Measurements from ENCODE around the gene PARD3B.

The PARD3B gene

DNA sequence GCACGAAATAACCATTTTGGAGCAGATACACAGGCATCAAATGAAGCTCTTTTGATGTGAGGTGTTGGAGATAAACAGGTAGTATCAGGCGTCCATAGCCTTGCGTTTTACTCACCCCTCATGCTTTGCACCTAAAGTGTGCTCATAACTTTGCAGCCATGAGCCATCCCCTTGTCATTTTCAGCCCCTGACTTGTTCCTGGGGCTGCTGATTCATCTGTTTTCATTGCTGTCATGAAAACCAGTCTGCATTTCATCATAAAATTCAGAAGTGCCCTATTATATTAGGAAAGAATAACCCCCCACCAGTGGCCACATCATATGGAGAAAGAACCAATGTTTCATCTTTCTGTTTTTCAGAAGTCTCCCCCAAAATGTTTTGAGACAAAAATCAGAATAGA lies 807.3 kb downstream of the PARD3B start:
- DNase-seq (ENCODE audit: low spot score) = no peak

DNA sequence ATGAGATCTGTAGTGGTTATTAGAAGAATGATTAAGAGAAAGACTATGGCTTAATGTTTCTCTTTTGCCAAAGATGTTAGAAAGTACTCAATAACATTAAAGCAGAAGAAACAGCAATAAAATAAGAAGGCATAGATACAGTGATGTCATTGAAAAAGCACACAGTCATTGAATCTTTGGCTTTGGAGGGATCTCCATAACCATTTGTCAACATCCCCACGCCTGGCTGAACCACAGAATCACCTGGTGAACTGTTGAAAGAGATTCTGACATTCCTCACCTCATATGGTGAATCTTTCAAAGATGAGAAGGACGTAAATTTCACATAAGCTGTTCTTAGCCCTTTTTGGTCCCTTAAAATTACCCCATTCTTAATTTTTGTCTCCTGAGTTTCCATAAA lies 812.5 kb downstream of the PARD3B start:
- no peak for DNase-seq (ENCODE audit: low spot score)

DNA sequence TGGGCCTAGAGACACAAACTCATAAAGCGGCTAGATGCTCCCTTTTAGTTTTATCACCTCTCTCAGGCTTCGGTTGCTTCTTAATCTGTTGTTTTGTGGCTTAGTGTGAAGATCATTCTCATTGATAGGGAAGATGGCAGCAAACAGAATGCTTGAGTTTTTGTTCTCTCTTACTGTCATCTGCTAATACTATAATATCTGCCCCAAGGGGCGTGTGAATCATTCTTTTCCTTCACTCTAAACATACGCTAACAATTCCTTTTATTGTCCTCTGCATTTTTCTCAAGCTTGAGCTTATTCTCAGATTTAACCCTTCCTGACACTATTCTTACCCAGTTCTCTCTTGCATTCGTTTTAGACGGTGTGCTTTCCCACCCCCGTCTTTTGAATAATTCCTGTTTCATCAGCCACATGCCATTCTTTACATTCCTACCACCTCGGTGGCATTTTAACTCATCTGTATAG lies 813.1 kb downstream of the PARD3B start:
- DNase-seq (ENCODE audit: low spot score) = no peak

DNA sequence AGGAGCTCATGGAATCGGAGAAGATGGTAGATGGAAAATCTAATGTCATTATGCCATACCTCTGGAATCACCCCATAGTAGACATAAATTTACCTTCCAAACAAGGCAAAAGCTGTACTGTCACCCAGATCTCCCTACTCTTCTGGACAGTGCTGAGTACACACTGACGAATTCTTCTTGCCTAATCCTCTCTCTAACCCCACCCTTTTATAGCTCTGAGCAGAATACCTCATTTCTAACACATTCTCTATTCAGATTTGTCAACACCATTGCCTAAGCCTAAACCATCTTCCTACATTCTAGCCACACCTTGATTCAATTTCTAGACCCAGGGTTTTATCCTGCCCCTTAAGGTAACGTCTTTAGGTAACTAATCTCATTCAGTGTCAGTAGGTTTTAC lies 816.0 kb downstream of the PARD3B start:
- no peak for DNase-seq (ENCODE audit: low spot score)

DNA sequence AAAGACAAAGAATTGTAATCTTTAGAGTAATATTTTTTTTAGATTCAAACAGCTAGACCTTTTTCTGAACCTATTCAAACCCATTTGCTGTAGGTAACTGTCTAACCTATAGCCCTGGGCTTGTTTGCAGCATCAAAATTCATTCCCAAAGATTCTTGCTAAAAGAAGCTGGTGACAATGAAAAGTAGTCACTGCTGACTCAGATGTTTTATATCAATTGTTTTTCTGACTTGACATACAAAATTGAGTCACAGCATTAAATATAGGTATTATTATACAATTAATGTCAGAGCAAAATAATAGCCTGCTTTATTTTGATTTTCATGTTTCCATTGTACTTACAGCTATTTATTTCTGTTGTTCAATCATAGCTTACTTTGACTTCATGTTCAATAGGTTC lies 816.7 kb downstream of the PARD3B start:
- no peak for DNase-seq (ENCODE audit: low spot score)

DNA sequence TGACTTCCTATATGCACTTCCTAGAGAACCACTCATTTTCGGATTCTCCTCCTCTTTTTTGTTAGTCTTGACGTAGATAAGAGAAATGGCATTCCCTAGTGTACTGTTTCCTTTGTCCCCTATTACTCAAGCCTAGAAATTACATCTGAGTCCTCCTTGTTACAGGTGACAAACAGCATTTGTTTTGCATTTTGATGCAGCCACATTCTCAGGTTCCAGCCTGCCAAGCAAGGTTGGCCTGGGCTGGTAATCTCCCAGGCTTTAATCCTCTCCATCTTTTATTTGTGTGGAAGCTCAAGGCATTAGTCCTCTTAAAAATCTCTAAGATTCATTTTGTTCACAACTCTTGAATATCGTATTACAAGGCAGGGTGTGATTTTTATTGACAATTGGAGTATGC lies 819.0 kb downstream of the PARD3B start:
- no peak for DNase-seq (ENCODE audit: low spot score)

DNA sequence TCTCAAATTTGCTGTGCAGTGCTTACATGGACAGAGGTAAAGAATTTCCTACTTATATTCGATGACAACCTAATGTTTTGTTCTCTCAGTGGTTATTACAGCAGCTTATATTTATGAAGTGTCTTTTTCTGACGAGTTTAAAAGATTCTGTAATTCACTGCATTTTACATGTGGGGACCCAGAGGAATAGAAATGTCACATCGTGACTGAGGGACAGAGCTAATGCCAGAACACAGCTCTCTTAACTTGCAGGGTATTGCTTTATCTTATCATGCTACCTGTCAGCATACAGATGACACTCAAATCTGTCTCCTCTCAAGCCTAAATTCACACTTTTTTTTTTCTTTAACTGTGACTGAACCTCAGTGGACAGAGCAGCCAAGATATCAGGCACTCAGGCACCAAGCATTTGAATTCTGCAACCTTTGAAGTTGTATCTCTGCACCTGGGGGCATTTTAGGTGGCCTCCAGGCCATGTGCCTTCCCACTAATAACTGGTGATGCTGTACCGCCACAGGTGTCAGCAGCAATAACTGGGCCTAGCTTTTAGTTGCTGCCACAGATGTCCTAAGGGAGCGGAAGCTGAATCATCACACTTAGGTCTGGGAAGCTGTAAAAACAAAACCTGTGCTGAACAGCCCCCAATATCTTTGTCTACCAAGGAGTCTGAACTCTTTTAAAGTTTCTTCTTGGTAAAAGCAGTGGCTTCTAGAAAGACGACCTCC lies 821.2 kb downstream of the PARD3B start:
- DNase-seq (ENCODE audit: low spot score) = no peak

DNA sequence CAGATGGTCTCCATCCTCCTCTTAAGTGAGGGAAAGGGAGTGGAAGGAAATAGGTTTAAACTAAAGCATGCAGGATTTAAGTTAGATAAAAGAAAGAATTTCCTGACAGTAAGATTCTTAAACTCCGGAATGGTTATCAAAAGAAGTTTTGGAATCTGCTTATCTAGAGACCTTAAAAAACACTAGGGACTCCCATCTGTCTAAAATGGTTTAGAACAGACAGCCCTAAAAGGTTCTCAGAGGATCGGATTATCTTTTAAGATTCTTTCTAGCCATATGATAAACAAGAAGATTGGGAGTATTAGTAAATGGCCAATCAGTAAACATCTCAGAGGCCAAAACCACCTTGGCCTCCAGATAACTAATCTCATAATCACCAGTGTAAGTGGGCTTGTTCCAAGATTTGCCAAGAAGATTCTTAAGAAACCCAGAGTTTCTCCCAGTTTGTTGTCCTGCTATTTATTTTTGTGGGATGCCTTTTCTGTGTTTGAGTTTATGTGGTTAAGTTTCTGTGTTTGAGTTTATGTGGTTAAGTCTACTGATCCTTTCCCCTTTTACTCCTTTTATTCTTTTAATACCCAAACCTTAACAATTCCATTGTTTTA lies 822.2 kb downstream of the PARD3B start:
- no peak for DNase-seq (ENCODE audit: low spot score)

DNA sequence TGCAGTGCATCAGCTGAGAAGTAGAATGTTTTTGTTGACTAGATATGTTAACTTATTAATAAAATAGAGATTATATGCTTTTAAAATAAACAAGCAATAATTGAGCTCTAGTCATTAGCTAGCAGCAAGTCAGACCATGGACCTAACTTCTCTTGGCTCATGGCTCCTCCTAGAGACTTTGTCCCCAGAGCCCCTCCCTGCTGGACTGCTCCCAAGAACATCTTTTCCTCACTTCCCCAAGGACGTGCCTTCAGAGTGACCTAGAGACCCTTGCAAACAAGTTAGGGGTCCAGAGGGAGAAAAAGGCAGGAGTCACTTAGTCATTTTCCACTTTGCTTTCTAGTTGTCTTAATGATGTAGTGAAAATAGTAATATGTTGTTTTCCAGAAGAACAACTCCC lies 824.5 kb downstream of the PARD3B start:
- DNase-seq (ENCODE audit: low spot score) = no peak

DNA sequence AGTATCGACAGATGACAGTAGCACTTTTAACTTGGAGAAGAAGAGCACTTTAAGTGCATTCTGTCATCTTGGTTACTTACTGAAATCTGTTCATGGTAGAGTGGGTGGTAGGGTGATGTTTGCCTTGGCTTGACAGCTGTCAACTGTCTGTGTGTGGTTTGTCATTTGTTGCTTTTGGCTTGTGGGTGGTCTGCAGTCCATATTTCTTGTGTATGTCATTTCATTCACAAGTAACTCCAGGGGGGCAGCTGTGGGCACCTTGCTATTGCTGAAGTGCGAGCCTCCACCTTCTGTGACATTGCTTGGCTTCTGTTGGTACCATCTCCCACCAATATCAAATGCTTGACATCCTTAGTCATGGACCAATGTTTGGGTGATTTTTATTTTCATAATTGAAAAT lies 825.5 kb downstream of the PARD3B start:
- no peak for DNase-seq (ENCODE audit: low spot score)

DNA sequence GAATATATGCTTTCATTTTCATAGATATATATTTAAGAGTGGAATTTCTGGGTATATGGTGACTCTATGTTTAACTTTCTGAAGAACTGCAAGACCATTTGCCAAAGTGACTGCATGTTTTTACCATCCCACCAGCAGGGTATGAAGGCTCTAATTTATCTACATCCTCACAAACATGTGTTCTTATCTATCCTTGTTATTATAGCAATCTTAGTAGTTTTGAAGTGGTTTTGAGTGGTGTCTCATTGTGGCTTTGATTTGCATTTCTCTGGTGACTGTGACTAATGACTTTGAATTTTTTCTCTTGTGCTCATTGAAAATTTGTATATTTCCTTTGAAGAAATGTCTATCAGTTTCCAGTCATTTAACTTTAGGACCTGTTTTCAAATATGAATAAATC lies 826.9 kb downstream of the PARD3B start:
- DNase-seq (ENCODE audit: low spot score) = no peak

DNA sequence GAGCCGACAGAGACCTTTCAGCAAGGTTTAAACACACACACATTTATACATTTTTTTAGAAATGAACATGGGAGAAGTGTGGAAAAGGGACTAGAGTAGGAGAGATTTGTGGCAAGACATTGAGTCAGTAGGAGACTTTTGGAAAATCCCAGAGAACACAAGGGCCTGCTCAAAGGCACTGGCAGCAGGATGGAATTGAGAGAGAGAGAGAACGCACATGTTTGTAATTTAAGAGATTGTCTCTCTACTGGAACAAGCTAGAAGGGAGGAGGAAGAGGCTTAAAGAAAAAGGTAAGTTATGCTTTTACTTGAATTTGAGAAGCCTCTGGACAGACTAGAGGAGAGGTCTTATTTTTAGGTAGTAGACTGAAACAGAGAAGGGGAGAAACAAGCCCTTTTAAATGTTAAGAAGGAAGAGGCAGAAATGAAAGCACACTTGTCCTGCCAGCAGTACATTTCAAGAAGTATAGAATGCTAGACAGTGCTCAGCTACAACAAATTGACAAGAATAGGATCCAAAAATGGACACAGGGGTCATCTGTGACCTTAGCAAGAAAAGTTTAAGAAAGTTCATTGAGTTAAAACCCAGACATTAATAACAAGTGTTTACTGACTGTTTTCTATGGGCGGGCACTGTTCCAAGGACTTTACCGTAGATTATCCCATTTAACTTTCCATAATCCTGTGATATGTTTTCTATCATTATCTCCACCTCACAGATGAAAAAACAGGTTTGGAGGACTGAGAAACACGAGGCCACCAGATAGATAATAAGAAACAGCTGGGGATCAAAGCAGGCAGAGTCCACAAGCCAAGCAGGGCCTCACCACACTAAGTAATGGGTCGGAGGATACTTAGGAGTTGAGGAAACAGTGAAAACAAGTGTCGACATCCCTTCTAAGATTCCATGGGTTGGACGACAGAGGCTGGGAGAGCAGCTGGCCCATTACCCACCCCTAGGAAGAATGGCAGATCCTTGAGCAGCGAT lies 830.5 kb downstream of the PARD3B start:
- DNase-seq (ENCODE audit: low spot score) = no peak

DNA sequence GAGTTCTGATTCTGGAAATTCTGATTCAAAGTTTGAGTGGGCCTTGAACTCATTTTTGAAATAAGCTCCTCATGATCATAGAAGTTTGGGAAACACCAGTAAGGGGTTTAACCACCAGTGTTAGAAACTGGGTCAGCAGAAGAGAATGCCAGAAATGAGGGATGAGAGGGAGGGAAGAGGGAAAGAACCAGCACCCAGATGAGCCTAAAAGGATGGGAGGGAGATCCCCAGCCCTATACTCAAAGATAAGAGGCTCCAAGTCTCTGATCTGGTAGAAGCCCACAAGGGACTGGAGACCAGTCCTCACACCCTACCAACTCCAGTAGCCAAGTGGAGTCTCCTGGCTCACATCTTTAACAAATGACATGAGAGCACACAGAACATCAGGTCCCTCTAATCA lies 832.0 kb downstream of the PARD3B start:
- DNase-seq (ENCODE audit: low spot score) = no peak

DNA sequence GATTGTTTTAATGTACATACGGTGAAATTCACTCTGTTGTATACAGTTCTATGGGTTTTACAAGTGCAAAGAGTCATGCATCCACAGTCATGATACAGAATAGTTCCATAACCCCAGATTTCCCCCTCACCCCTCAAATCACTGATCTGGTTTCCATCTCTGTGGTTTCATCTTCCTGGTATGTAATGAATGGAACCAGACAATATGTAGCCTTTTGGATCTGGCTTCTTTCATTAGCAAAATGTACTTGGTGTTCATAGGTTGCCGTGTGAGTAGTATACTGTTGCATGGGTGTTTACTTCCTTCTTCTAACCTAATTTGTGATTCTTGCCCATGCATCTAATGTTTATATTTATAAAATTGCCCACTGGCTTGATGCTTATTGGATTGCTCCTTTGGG lies 838.3 kb downstream of the PARD3B start:
- no peak for DNase-seq (ENCODE audit: low spot score)

DNA sequence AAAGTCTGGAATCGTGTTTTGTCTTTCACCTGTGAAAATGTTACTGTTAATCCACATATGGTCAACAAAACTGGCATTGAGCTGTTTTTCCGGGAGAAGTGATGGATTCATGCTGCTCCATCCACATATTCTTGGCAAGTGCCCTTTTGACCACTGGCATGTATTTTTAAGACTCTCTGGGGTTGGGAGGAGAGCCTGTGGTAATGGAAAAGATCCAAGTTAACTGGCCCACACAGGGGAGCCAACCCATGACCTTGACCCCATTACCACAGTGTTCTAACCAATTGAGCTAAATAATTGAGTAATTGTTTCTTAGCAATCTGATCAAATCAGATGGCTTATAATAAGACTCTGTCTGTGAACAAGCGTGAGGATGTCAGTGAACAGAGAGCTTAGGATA lies 840.8 kb downstream of the PARD3B start:
- no peak for DNase-seq (ENCODE audit: low spot score)

DNA sequence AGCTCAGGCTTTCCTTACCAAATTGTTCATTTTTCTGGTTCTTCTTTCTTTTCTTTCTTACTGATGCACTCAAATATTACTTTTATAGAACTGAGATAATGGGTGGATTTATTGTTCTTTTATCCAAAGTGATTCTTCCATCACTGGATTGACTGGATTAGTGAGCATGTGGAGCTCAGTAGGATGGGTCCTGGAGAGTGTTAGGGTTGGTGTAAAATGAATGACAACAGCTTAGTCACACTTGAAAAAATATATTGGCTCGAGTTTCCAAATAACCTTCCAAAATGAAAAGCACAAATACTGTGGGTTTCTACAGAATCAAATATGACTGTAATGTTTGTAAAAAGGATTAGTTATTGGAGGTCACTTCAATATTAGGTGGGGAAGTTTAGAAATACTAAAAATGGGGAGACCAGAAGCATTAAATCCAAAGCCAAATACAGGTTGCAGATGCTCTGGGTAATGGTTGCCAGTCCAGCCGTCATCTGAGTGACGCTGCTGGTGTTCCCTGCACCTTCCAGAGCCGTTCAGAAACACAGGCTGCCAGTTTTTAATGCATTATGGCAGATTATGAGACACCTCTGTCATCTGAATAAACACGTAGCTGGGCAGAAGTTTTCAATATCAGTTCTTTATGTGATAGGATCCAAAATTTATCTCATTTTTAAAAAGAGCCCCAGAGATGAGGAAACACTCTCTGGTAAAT lies 842.2 kb downstream of the PARD3B start:
- no peak for DNase-seq (ENCODE audit: low spot score)

DNA sequence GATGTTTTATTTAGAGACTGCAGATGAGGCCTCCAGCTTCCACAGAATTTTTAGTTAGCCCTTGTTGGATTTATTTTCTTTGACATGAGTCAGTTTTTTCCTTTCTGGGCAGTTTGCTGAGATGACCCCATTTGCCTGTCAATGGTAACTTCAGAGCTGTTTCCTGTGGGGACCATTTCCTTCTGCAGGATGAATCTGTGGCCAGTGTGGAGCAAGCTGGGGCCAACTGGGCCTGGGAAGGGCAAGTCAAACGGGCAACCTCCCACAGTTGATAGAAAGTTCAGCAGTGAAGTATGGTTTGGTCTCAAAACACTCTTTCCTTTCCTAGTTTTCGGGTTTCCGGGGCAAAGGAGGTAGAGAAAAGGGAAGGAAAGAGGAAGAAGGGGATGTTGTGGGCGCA lies 845.6 kb downstream of the PARD3B start:
- no peak for DNase-seq (ENCODE audit: low spot score)

DNA sequence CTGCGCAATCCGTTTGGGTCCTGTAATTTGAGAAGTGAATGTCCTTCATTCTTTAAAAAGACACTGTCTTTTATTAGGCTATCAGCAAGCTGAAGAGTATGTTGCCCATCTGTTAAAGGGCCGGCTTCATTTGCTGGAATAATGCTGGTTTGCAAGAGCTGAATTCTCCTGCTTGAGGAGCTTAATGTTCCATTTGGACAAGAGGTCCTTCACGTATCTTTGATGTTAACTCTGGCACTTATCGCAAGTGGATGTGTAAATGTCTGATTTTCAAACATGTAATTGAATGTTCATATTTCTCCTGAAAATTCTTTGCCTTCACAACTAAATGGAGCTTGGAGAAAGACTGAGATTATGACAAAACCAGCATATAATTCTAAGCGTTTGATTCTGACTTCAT lies 856.2 kb downstream of the PARD3B start:
- no peak for DNase-seq (ENCODE audit: low spot score)

DNA sequence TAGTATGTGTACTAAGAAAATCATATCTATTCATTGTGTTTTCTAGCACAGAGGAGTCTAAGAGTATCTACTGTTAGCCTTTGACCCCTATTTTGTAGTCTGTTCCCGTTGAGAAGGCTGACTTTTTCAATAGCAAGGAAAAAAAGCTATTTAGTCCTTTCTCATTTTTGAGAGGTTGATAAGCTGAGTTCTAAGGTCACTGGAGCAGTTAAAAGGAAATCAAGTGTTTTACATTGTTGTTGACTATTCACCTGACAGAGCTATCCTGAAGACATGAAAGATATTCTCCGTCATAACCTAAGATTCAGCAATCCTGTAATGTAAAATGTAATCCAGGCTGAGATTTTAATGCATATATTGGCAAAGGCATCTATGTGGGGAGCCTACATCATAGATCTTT lies 856.7 kb downstream of the PARD3B start:
- DNase-seq (ENCODE audit: low spot score) = no peak

DNA sequence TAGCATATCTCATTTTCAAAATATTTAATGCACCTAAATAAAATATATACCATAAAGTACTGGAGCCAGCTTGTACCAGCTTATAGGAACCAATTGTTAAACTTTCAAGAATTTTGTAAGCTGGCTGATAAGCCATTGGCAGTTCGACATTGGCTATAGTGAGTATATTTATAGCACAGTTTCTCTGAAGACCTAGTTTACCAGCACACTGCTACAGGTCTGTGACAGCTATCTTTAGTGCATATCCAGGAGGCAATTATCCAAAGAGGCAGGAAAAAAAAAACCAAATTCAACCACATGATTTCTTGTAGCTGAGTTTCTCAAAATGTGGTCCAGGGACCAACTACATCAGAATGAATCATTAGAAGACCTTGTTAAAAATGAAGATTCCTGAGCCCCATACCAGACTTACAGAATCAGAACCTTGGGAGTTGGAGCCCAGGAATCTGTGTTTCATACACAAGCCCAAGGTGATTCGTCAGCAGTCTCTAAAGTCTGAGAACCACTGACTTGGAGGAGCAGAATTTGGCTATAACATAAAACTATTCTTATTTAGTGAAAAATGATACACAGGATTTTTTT lies 858.1 kb downstream of the PARD3B start:
- no peak for DNase-seq (ENCODE audit: low spot score)

DNA sequence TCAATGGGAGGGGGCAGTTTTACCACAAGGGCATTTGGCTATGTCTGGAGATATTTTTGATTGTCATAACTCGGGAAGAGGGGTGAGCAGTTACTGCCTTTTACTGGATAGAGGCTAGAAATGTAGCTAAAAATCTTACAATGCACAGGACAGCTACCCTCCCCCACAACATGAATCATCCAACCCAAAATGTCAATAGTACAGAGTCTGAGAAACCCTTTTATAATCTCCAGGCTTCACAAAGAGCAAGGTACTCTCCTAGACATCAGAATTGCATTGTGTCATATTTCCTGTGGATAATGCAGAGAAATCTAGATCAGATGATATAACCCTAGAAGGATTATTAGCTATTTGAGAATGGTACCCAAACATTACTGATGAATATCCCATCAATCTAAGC lies 859.9 kb downstream of the PARD3B start:
- DNase-seq (ENCODE audit: low spot score) = no peak

DNA sequence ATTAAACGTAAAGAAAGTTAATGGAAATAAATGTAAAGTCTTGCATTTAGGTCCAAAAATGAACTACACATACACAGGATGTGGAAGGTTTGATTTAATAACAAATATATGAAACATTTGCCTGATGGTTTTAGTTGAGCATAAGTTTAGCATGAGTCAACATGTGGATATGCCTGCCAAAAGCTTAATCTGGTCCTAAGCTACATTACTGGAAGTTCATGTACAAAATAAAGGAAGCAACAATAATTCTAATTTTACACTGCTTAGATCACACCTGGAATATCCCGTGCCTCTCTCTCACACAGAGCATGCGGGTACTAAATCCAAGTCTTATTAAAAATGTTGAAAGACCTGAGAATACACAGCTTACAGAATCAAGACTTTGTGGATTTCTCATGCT lies 860.5 kb downstream of the PARD3B start:
- no peak for DNase-seq (ENCODE audit: low spot score)

Measured in CD4-positive, alpha-beta T cell treated with Interleukin-6 at 100 ng/mL for 8 hours (primary cell).